ENCODE data around the gene ZNF630. TPM values are rescaled to one million over a fixed set of nuclear protein-coding genes. Genes with fewer than 3 reads are reported as not detected.
"Not testable (repeated sequence)": the region's sequence is repeated elsewhere in the genome, so short reads cannot be mapped to it uniquely, and the experiment has no call there.

ZNF630 gene
- polyA plus RNA-seq, 1 donor (not counting 4 experiments of a cell fraction or from before 2014, with no cell fraction given) = 0.55 TPM

- Histone ChIP-seq H2AFZ (ENCODE audit: control insufficient read depth, low read length) (no peak overlapping the region), H3K4me1 (ENCODE audit: control insufficient read depth, extremely low read depth, insufficient read depth, low read length) (peaks cover 10% of the 10 kb centered on the region), H3K27ac (ENCODE audit: control insufficient read depth, insufficient read depth, low read length) (no peak overlapping the region), H3K4me2 (ENCODE audit: control insufficient read depth, extremely low read depth, insufficient read depth, low read depth, low read length) (no peak overlapping the region), H4K20me1 (ENCODE audit: control insufficient read depth, extremely low read depth, insufficient read depth, low read length) (no peaks in the 10 kb centered on the region), H3K4me3 (ENCODE audit: control insufficient read depth in 2 of 3, extremely low read depth in 1 of 3, insufficient read depth in 2 of 3, low read depth in 1 of 3, low read length in 3 of 3) (no peak overlapping the region), H3K9ac (ENCODE audit: control insufficient read depth, extremely low read depth, insufficient read depth, low read length) (no peak overlapping the region), H3K9me3 (ENCODE audit: control insufficient read depth, low read depth, low read length) (no peaks in the 10 kb centered on the region), H3K36me3 (ENCODE audit: control insufficient read depth in 2 of 2, extremely low read depth in 1 of 2, insufficient read depth in 2 of 2, low read length in 2 of 2) (no peaks in the 10 kb centered on the region), H3K79me2 (ENCODE audit: control insufficient read depth, insufficient read depth, low read length) (no peaks in the 10 kb centered on the region), H3K27me3 (ENCODE audit: control insufficient read depth, extremely low read depth, insufficient read depth, low read length) (no peaks in the 10 kb centered on the region), H3K9me1 (ENCODE audit: control insufficient read depth, extremely low read depth, insufficient read depth, low read length) (no peaks in the 10 kb centered on the region)
- no peak for DNase-seq (ENCODE audit: low read depth, low spot score)
- dilution Hi-C loops (cut with MboI; ENCODE audit: extremely low pct_ligation_motif_present, low sequenced_read_pairs) = no loop called here
- TF ChIP-seq EZH2 (IDR thresholded peaks at IDR 0.05; ENCODE audit: low read length) = no peak
- no peak for FAIRE-seq
Measured at GRCh38 chrX:48043056-48043455, 28.4 kb downstream of the ZNF630 start.

DNA sequence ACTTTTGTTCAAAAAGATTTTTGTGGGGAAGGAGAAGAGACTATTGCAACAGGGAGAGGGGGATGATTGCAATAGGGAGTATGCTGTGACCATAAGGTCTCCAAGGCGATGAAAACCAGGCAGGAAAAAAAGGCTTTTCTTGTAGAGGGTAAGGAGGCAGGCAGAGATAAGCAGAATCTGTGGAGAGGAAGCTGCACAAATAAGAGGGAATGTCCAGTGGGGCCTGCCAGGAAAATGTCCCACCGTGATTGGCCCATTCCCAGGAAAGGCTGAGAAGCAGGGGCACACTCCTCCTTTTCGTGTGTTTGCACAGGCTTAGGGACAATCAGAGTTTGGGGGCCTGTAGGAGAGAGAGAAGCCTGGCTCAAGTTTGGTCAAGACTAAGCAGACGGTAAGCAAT lies 35.5 kb downstream of the ZNF630 start:
- Histone ChIP-seq H3K9ac (ENCODE audit: control insufficient read depth, extremely low read depth, insufficient read depth, low read length) (no peak overlapping the region), H2AFZ (ENCODE audit: control insufficient read depth, low read length) (no peak overlapping the region), H3K4me3 (ENCODE audit: control insufficient read depth in 2 of 3, extremely low read depth in 1 of 3, insufficient read depth in 2 of 3, low read depth in 1 of 3, low read length in 3 of 3) (no peak overlapping the region), H3K9me3 (ENCODE audit: control insufficient read depth, low read depth, low read length) (no peaks in the 10 kb centered on the region), H3K79me2 (ENCODE audit: control insufficient read depth, insufficient read depth, low read length) (no peaks in the 10 kb centered on the region), H3K27ac (ENCODE audit: control insufficient read depth, insufficient read depth, low read length) (no peak overlapping the region), H3K4me2 (ENCODE audit: control insufficient read depth, extremely low read depth, insufficient read depth, low read depth, low read length) (no peak overlapping the region), H3K4me1 (ENCODE audit: control insufficient read depth, extremely low read depth, insufficient read depth, low read length) (no peaks in the 10 kb centered on the region), H3K27me3 (ENCODE audit: control insufficient read depth, extremely low read depth, insufficient read depth, low read length) (no peaks in the 10 kb centered on the region), H3K9me1 (ENCODE audit: control insufficient read depth, extremely low read depth, insufficient read depth, low read length) (no peaks in the 10 kb centered on the region), H3K36me3 (ENCODE audit: control insufficient read depth in 2 of 2, extremely low read depth in 1 of 2, insufficient read depth in 2 of 2, low read length in 2 of 2) (no peaks in the 10 kb centered on the region), H4K20me1 (ENCODE audit: control insufficient read depth, extremely low read depth, insufficient read depth, low read length) (no peaks in the 10 kb centered on the region)
- no peak for TF ChIP-seq EZH2 (IDR thresholded peaks at IDR 0.05; ENCODE audit: low read length)
- TF ChIP-seq, protein P1, sequence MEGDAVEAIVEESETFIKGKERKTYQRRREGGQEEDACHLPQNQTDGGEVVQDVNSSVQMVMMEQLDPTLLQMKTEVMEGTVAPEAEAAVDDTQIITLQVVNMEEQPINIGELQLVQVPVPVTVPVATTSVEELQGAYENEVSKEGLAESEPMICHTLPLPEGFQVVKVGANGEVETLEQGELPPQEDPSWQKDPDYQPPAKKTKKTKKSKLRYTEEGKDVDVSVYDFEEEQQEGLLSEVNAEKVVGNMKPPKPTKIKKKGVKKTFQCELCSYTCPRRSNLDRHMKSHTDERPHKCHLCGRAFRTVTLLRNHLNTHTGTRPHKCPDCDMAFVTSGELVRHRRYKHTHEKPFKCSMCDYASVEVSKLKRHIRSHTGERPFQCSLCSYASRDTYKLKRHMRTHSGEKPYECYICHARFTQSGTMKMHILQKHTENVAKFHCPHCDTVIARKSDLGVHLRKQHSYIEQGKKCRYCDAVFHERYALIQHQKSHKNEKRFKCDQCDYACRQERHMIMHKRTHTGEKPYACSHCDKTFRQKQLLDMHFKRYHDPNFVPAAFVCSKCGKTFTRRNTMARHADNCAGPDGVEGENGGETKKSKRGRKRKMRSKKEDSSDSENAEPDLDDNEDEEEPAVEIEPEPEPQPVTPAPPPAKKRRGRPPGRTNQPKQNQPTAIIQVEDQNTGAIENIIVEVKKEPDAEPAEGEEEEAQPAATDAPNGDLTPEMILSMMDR (optimal IDR thresholded peaks at IDR 0.05 in 1 of 3, IDR thresholded peaks at IDR 0.05 in 1 of 3, conservative IDR thresholded peaks at IDR 0.05 in 1 of 3; ENCODE audit: extremely low read depth in 1 of 3, insufficient read depth in 2 of 3, low read length in 3 of 3) = no peak
- DNase-seq (ENCODE audit: low read depth, low spot score) (no peak), FAIRE-seq (no peak)
- dilution Hi-C loops (cut with MboI; ENCODE audit: extremely low pct_ligation_motif_present, low sequenced_read_pairs) = no loop called here

GRCh38 chrX:48030641-48031173 lies 40.7 kb downstream of the ZNF630 start:
- H3K4me1 ChIP-seq (ENCODE audit: control insufficient read depth, extremely low read depth, insufficient read depth, low read length); H3K4me2 ChIP-seq (ENCODE audit: control insufficient read depth, extremely low read depth, insufficient read depth, low read depth, low read length); FAIRE-seq; H3K9me1 ChIP-seq (ENCODE audit: control insufficient read depth, extremely low read depth, insufficient read depth, low read length); dilution Hi-C loops (cut with MboI; ENCODE audit: extremely low pct_ligation_motif_present, low sequenced_read_pairs); H3K79me2 ChIP-seq (ENCODE audit: control insufficient read depth, insufficient read depth, low read length); H2AFZ ChIP-seq (ENCODE audit: control insufficient read depth, low read length); H3K27ac ChIP-seq (ENCODE audit: control insufficient read depth, insufficient read depth, low read length); H3K36me3 ChIP-seq (ENCODE audit: control insufficient read depth in 2 of 2, extremely low read depth in 1 of 2, insufficient read depth in 2 of 2, low read length in 2 of 2); DNase-seq (ENCODE audit: low read depth, low spot score); H4K20me1 ChIP-seq (ENCODE audit: control insufficient read depth, extremely low read depth, insufficient read depth, low read length); H3K9me3 ChIP-seq (ENCODE audit: control insufficient read depth, low read depth, low read length); H3K9ac ChIP-seq (ENCODE audit: control insufficient read depth, extremely low read depth, insufficient read depth, low read length); H3K27me3 ChIP-seq (ENCODE audit: control insufficient read depth, extremely low read depth, insufficient read depth, low read length); H3K4me3 ChIP-seq (ENCODE audit: control insufficient read depth in 2 of 3, extremely low read depth in 1 of 3, insufficient read depth in 2 of 3, low read depth in 1 of 3, low read length in 3 of 3): not testable (repeated sequence)
